Ovary (tissue), 9 donors: ENCODE measurements around the gene SLC25A1. TPM values are rescaled to one million over a fixed set of nuclear protein-coding genes. Genes with fewer than 3 reads are reported as not detected.
A peak's percentile ranks its signal among the peaks of the same experiment; 100 is the strongest.

Experiments used
- DNase-seq, 5 donors: peaks; one replicate each; pipeline ENCODE4 v3.0.0-alpha.2; 2019 to 2020
- H3K27ac ChIP-seq, 2 donors: fragments of 200-600 bp; one replicate each; pipeline versions ENCODE4 v1.5.1 to v1.8.0; 2019 to 2022
- H3K27me3 ChIP-seq: fragments of 200-600 bp; one replicate; pipeline ENCODE4 v1.8.0; 2022
- H3K36me3 ChIP-seq: fragments of 200-600 bp; sonication (generic); one replicate; pipeline ENCODE4 v1.5.1; 2019
- H3K4me1 ChIP-seq: one replicate; pipeline ENCODE4 v1.8.1; 2013; ENCODE audit warnings: mild to moderate bottlenecking, moderate library complexity; ENCODE audit not compliant: insufficient read depth
- H3K4me3 ChIP-seq: fragments of 200-600 bp; sonication (generic); one replicate; pipeline ENCODE4 v1.5.1; 2017
- H3K9me3 ChIP-seq, 2 donors: fragments of 200-600 bp in 1 of 2; sonication (generic) in 1 of 2; one replicate each; pipeline versions ENCODE4 v1.5.1 to v1.8.1; 2013 to 2019; ENCODE audit warnings: mild to moderate bottlenecking in 1 of 2, moderate library complexity in 1 of 2
- EP300 ChIP-seq: sonication (generic); formaldehyde crosslinking; IDR thresholded peaks from one replicate; pipeline ENCODE4 v1.6.1; 2017; ENCODE audit warnings: antibody characterized with exemption
- POLR2A ChIP-seq: fragments of 450-650 bp; IDR thresholded peaks from one replicate; pipeline ENCODE4 v1.6.1; 2017; ENCODE audit warnings: antibody characterized with exemption, mild to moderate bottlenecking, moderate library complexity
- WGBS, 3 donors: extraction: QIAGEN DNeasy Blood & Tissue Kit in 1 of 3; methylation state at CpG; one replicate each; pipeline versions ENCODE4 v1.1.5 to v1.1.7; 2013 to 2017; 5-methylcytosine and 5-hydroxymethylcytosine counted together
- intact Hi-C, 4 donors: fragments of 100-400 bp; cut with DNase I; formaldehyde crosslinking; loops; one replicate each; pipeline versions ENCODE4 v1.11.0 to v1.15.1; 2022 to 2023
- polyA plus RNA-seq, 2 donors: library from polyadenylated mRNA; stranded (reverse); fragments of 200-250 nt in 1 of 2; fragments of 350-450 nt in 1 of 2; fragmentation: Illumina TruSeq in 1 of 2; extraction: RNeasy Lipid Tissue Mini Kit (QIAGEN cat#74804) in 1 of 2; gene quantifications; one replicate each; pipeline ENCODE4 v1.2.3, GENCODE V29; 2013 to 2014
- total RNA-seq, 7 donors: library from RNA; depleted of rRNA in 2 of 7; stranded (reverse); fragments of >200 nt in 2 of 7; fragmentation: NEBNext Ultra II Directional in 3 of 7; extraction: Animal tissue kit (Norgen Biotek cat#: 25700) in 3 of 7; gene quantifications; one replicate each; pipeline versions ENCODE4 v1.1.0 to v1.2.4, GENCODE V29; 2016 to 2023
- TF ChIP-seq, protein P1 (sequence below), 3 donors: fragments of 450-650 bp in 2 of 3; fragments of 200-600 bp in 1 of 3; IDR thresholded peaks; one replicate each; pipeline versions ENCODE4 v1.5.1 to v1.8.0; 2016 to 2022; ENCODE audit warnings: antibody characterized with exemption in 3 of 3, mild to moderate bottlenecking in 1 of 3
- donor health status: DM: no; HTN: no; CAD: no; lungs with moderate emphysema.
- donor health status: DM: no; HTN: no; CAD: no.
- donor health status: Bipolar disorder and iron deficiency.
- donor health status: DM: yes; HTN: yes; CAD: no.
- donor health status: DM: no; HTN: no; CAD: no.
- donor health status: DM: yes; HTN: yes; CAD: no.

Gene SLC25A1
- total and polyA plus RNA-seq, 9 donors = 15.8 to 90.7 (median 63.9) TPM

DNA sequence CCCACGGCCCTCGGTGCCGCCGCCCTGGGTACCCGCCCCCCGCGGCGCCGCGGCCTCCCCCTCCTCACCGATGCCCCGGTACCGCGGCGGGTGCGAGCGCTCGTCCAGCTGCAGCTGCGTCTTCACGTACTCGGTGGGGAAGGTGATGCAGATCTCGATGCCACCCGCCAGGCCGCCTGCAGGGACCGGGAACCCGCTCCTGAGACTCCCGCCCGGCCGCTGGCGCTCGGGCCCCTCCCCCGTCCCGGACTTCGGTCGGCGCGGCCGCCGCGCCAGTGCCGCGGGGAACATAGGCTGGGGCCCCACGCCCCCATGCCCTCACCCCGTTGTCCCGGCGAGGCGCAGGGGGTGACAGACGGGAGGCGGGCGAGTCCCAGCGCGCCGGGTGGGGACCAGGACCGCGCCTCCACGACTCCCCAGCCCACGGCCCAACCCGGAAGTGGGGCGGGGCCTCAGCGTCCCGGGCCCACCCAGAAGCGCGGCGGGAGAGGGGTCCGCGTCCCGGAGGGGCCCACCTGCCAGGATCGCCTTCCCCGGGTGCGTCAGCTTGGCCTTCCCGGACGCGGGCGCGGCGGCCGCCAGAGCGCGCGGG, 375 bp downstream of the SLC25A1 start:
- TF ChIP-seq EP300 (no peak), POLR2A (no peak)
- TF ChIP-seq, protein P1, sequence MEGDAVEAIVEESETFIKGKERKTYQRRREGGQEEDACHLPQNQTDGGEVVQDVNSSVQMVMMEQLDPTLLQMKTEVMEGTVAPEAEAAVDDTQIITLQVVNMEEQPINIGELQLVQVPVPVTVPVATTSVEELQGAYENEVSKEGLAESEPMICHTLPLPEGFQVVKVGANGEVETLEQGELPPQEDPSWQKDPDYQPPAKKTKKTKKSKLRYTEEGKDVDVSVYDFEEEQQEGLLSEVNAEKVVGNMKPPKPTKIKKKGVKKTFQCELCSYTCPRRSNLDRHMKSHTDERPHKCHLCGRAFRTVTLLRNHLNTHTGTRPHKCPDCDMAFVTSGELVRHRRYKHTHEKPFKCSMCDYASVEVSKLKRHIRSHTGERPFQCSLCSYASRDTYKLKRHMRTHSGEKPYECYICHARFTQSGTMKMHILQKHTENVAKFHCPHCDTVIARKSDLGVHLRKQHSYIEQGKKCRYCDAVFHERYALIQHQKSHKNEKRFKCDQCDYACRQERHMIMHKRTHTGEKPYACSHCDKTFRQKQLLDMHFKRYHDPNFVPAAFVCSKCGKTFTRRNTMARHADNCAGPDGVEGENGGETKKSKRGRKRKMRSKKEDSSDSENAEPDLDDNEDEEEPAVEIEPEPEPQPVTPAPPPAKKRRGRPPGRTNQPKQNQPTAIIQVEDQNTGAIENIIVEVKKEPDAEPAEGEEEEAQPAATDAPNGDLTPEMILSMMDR (IDR thresholded peaks at IDR 0.05) = no peak
- intact Hi-C loops = loop anchor here in 1 of 4 donors (5.0 kb wide), 1 partner anchor 114 kb away; the partner anchor contains the start of gene CLTCL1
- Histone ChIP-seq H3K27me3 (no peaks in the 10 kb centered on the region), H3K9me3 (no peaks in the 10 kb centered on the region), H3K36me3 (no peaks in the 10 kb centered on the region), H3K27ac (peak overlapping the region; percentile 80 to 91), H3K4me1 (peaks cover 7% of the 10 kb centered on the region), H3K4me3 (peak overlapping the region; percentile 86)
- WGBS, 3 donors = 0 to 1% (median 0%) methylated on average over 16 to 80 of the region's 80 CpGs
- peak in 2 of 5 donors; percentile 64 to 65 for DNase-seq

DNA sequence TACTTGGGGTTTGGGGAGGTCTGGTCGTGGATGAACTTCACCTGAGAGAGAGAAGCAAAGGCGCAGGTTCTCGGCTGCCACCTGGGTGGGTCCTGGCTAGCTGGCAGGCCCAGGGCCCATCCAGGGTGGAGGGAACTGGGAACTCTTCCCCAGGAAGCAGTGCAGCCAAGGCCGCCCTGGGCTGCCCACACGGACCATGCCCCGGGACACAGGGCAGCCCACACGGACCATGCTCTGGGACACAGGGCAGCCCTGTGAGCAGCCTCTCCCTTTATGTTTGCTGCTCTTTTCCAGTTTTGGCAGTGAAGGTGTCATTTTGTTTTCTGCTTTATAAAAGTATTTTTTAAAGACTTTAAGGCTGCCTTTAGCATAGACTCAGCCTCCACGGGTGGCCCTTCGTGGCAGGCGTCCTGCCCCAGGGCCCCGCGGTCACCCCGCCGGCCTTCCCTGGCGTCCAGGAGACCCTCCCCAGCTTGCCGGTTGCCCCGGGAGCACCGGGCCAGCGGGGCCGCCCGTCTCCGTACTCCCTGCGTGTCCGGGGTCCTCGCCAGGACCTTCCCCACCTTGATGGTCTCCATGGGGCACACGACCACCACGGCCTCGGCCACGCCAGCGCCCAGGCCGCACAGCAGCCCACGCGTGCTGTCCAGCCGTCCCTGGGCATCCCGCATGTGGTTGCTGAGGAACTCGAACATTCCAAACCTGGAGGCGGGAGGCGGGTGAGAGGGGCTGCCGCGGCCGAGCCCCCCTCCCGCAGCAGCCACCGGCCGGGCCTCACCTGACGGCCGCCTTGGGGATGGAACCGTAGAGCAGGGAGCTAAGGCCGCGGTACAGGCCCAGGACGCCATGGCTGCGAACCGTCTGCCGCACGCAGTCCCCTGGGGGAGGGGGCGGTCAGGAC, 1.1 kb downstream of the SLC25A1 start:
- Histone ChIP-seq H3K27ac (peak overlapping the region; percentile 80 to 91), H3K36me3 (no peaks in the 10 kb centered on the region), H3K27me3 (no peaks in the 10 kb centered on the region), H3K4me1 (peaks cover 7% of the 10 kb centered on the region), H3K4me3 (peak overlapping the region; percentile 86), H3K9me3 (no peaks in the 10 kb centered on the region)
- DNase-seq = peak in 2 of 5 donors; percentile 44 to 58
- intact Hi-C loops = loop anchor here in 1 of 4 donors (5.0 kb wide), 1 partner anchor 115 kb away; the partner anchor contains the start of gene CLTCL1
- 9 to 22% (median 11%) methylated on average over 36 to 55 of the region's 55 CpGs for WGBS, 3 donors
- TF ChIP-seq POLR2A = no peak
- TF ChIP-seq, protein P1 (IDR thresholded peaks at IDR 0.05) = no peak
- no peak for TF ChIP-seq EP300

DNA sequence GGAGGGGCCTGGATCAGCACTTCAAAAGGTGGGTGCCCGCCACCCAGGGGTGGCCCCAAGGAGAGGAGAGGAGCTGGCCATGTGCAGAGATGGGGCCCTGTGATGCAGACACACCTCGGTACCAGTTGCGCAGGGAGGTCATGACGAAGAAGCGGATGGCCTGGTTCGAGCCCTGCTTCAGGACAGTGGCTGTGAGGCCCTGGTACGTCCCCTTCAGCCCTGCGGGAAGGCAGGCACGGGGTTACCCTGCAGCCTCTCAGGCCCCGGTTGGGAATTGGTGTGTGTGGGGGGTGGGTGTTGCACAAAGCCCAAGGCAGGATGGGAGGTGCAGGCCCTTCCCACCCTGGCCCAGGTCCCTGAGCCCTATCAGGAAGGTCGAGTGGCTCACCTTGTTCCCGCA, 1.8 kb downstream of the SLC25A1 start:
- peak in 1 of 5 donors; percentile 33 for DNase-seq

DNA sequence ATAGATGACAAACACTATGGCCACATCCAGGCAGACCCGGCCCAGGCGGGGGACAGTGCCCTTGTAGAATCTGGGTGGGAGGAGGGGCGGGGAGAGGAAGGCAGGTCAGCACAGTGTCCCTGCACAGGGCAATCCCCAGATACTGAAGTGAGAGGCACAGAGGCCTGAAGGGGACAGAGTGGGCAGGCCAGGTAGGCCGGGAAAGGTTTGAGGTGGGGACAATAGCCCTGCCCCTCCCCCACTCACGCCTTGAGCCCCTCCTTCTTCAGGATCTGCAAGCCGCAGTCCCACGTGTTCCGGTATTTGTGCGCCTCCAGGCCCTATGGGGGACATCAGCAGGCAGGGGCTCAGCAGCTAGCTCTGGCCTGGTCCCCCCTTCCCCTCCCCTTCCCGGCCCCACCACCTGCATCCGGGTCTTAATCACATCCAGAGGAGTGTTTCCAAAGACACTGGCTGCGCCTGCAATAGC, 2.3 kb downstream of the SLC25A1 start:
- no peak overlapping the region for H3K27ac ChIP-seq
- intact Hi-C loops = loop anchor here in 1 of 4 donors (5.0 kb wide), 1 partner anchor 116 kb away; the partner anchor contains the start of gene CLTCL1
- DNase-seq = no peak
- H3K9me3 ChIP-seq = no peaks in the 10 kb centered on the region
- H3K27me3 ChIP-seq = no peaks in the 10 kb centered on the region
- WGBS, 3 donors = 52 to 67% (median 53%) methylated on average over 11 to 12 of the region's 12 CpGs
- no peak overlapping the region for H3K4me3 ChIP-seq
- TF ChIP-seq EP300 = no peak
- no peak for TF ChIP-seq POLR2A
- no peaks in the 10 kb centered on the region for H3K36me3 ChIP-seq
- peaks cover 7% of the 10 kb centered on the region for H3K4me1 ChIP-seq

More for the DNA sequence above, 1.8 kb downstream of the SLC25A1 start:
- peaks cover 7% of the 10 kb centered on the region for H3K4me1 ChIP-seq
- WGBS, 3 donors = 70 to 74% (median 73%) methylated on average over 12 of the region's 12 CpGs
- intact Hi-C loops = loop anchor here in 1 of 4 donors (5.0 kb wide), 1 partner anchor 116 kb away; the partner anchor contains the start of gene CLTCL1
- H3K4me3 ChIP-seq = no peak overlapping the region
- TF ChIP-seq EP300 (no peak), POLR2A (no peak)
- TF ChIP-seq, protein P1 (IDR thresholded peaks at IDR 0.05) = no peak
- no peaks in the 10 kb centered on the region for H3K9me3 ChIP-seq
- H3K36me3 ChIP-seq = no peaks in the 10 kb centered on the region
- no peak overlapping the region for H3K27ac ChIP-seq
- no peaks in the 10 kb centered on the region for H3K27me3 ChIP-seq
